Lower leg skin (tissue), 4 donors: ENCODE data around the gene SVOPL. TPM values are rescaled to one million over a fixed set of nuclear protein-coding genes. Genes with fewer than 3 reads are reported as not detected.
"Not testable (repeated sequence)": the region's sequence is repeated elsewhere in the genome, so short reads cannot be mapped to it uniquely, and the experiment has no call there.

Experiments used
- DNase-seq, 2 donors: peaks; one replicate each; pipeline ENCODE4 v3.0.0-alpha.2; 2019; ENCODE audit warnings: low spot score in 2 of 2
- H3K4me3 ChIP-seq: fragments of 200-600 bp; sonication (generic); 2 replicates; pipeline ENCODE4 v1.5.1; 2017; ENCODE audit warnings: mild to moderate bottlenecking, low read depth; ENCODE audit not compliant: poor library complexity, severe bottlenecking
- CTCF ChIP-seq, 3 donors: fragments of 450-650 bp; IDR thresholded peaks; one replicate each; pipeline ENCODE4 v1.5.1; 2016; ENCODE audit warnings: antibody characterized with exemption in 3 of 3, mild to moderate bottlenecking in 3 of 3, moderate library complexity in 2 of 3
- POLR2A ChIP-seq, 2 donors: fragments of 450-650 bp; IDR thresholded peaks; one replicate each; pipeline ENCODE4 v1.6.1; 2016 to 2017; ENCODE audit warnings: antibody characterized with exemption in 2 of 2, mild to moderate bottlenecking in 1 of 2, moderate library complexity in 1 of 2
- WGBS, 2 donors: methylation state at CpG; one replicate each; pipeline ENCODE4 v1.1.5; 2018; 5-methylcytosine and 5-hydroxymethylcytosine counted together
- intact Hi-C: fragments of 100-400 bp; cut with DNase I; formaldehyde crosslinking; loops from one replicate; pipeline ENCODE4 v1.15.0; 2023; ENCODE audit warnings: low total_unique reads
- total RNA-seq, 4 donors: library from RNA; depleted of rRNA; stranded (reverse); fragments of >200 nt; gene quantifications; one replicate each; pipeline ENCODE4 v1.1.0, GENCODE V29; 2016

SVOPL gene
- total RNA-seq, 4 donors from 2014 or later: 0.21 to 1.6 TPM; not detected in 2

DNA sequence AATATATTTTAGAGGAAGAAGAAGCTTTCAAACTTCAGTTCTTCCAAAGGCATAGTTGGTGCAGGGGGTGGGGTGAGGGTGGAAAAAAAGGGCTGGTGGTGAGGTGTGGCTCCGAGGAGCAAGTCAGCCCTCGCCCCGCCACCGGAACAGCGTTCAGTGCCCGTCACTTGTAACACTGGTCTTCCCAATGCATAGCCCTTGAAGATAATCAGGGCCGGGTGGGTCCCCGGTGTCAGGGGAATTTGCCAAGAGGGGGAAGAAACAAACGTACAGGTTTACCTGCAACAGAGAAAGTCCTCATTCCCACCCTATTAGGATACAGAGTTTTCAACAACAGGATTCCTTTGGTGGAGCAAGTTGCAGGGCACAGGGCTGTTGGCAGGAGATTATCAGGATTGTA lies 1.5 kb downstream of the SVOPL start:
- intact Hi-C loops: no loop called here
- H3K4me3 ChIP-seq: no peak overlapping the region
- no peak for TF ChIP-seq POLR2A (IDR thresholded peaks at IDR 0.05)
- no peak for TF ChIP-seq CTCF (IDR thresholded peaks at IDR 0.05)
- peak in 1 of 2 donors; percentile 49 for DNase-seq
- 59 to 65% methylated on average over 9 of the region's 9 CpGs for WGBS, 2 donors

DNA sequence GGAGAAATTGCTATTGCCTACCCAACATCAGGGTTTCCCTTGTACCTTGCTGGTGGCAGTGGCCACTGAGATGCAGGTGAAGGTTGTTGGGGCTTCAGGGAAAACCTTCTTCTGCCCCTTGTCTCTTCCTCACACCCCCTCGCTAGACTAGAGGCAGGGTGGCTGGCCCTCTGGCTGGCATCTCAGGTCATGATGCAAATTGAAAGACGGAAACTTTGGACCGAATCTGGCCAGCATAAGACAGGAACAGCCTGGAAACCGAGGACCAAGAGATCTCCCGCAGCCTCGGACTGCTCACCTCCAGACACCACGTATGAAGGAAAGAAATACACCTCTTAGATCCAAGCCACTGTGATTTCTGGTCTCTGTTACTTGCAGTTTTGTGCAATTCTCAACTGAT lies 2.9 kb downstream of the SVOPL start:
- TF ChIP-seq POLR2A (IDR thresholded peaks at IDR 0.05) (no peak), CTCF (IDR thresholded peaks at IDR 0.05) (no peak)
- WGBS, 2 donors: 89 to 97% methylated on average over 7 of the region's 7 CpGs
- no peak overlapping the region for H3K4me3 ChIP-seq
- peak in 1 of 2 donors; percentile 59 for DNase-seq
- intact Hi-C loops: no loop called here

- TF ChIP-seq POLR2A (IDR thresholded peaks at IDR 0.05): no peak
- no peak for TF ChIP-seq CTCF (IDR thresholded peaks at IDR 0.05)
- 31 to 61% methylated on average over 2 of the region's 2 CpGs for WGBS, 2 donors
- intact Hi-C loops: no loop called here
- no peak for DNase-seq
- H3K4me3 ChIP-seq: no peak overlapping the region
These were observed 3.5 kb downstream of the SVOPL start for GRCh38 chr7:138697535-138698182.

- H3K4me3 ChIP-seq, intact Hi-C loops: not testable (repeated sequence)
- peak in 1 of 2 donors; percentile 61 for DNase-seq
- 90 to 96% methylated on average over 9 of the region's 9 CpGs for WGBS, 2 donors
These were observed 5.4 kb downstream of the SVOPL start for GRCh38 chr7:138695776-138696175.

- WGBS, 2 donors: 89 to 92% methylated on average over 4 of the region's 4 CpGs
- no peak overlapping the region for H3K4me3 ChIP-seq
- no peak for TF ChIP-seq POLR2A (IDR thresholded peaks at IDR 0.05)
- intact Hi-C loops: no loop called here
- peak in 1 of 2 donors; percentile 68 for DNase-seq
These were observed 6.1 kb downstream of the SVOPL start for GRCh38 chr7:138695106-138695505.

GRCh38 chr7:138691178-138691577 lies 10.0 kb downstream of the SVOPL start:
- no peak overlapping the region for H3K4me3 ChIP-seq
- 78% methylated on average over 5 of the region's 5 CpGs for WGBS, 2 donors
- intact Hi-C loops: no loop called here
- DNase-seq: no peak
- TF ChIP-seq CTCF (IDR thresholded peaks at IDR 0.05): no peak
- TF ChIP-seq POLR2A (IDR thresholded peaks at IDR 0.05): no peak

DNA sequence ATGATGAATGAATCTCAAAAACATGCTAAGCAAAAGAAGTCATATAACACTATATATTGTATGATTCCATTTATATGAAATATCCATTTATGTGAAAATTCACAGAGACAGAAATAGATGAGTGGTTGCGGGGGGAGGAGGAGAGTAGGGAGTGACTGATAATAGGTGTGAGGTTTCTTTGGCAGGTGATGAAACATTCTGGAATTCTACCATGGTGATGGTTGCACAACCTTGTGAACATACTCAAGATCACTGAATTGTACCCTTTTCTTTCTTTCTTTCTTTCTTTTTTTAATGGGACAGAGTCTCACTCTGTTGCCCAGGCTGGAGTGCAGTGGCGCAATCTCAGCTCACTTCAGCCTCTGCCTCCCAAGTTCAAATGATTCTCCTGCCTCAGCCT lies 10.7 kb downstream of the SVOPL start:
- TF ChIP-seq CTCF (IDR thresholded peaks at IDR 0.05) (no peak), POLR2A (IDR thresholded peaks at IDR 0.05) (no peak)
- no peak for DNase-seq
- H3K4me3 ChIP-seq: no peak overlapping the region
- WGBS, 2 donors: 50 to 86% methylated on average over 2 of the region's 2 CpGs
- intact Hi-C loops: no loop called here

DNA sequence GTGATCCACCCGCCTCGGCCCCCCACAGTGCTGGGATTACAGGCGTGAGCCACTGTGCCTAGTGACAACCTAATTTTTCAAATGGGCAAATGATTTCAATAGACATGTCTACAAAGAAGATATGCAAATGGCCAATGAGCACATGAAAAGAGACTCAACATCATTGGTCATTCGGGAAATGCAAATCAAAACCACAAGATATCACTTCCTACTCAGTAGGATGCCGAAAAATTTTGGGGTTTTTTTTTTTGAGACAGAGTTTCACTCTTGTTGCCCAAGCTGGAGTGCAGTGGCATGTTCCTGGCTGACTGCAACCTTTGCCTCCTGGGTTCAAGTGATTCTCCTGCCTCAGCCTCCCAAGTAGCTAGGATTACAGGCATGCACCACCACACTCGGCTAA lies 13.1 kb downstream of the SVOPL start:
- H3K4me3 ChIP-seq, DNase-seq, intact Hi-C loops: not testable (repeated sequence)
- WGBS, 2 donors: 88 to 93% methylated on average over 6 of the region's 6 CpGs
